ENCODE data around the gene TRAPPC3.

The TRAPPC3 gene

GRCh38 chr1:36100376-36100775, 48.9 kb downstream of the TRAPPC3 start:
- H3K9me3 ChIP-seq (ENCODE audit: control insufficient read depth, low read length): no peaks in the 10 kb centered on the region
- no peaks in the 10 kb centered on the region for H3K4me1 ChIP-seq
- H3K79me2 ChIP-seq: no peaks in the 10 kb centered on the region
- no peak overlapping the region for H2AFZ ChIP-seq
- no peak overlapping the region for H3K4me3 ChIP-seq (ENCODE audit: low read depth, low read length)
- no peak for TF ChIP-seq CTCF (IDR thresholded peaks at IDR 0.05)
- H3K27me3 ChIP-seq (ENCODE audit: control insufficient read depth, insufficient read depth, low read length): no peaks in the 10 kb centered on the region
- no peak overlapping the region for H3K4me2 ChIP-seq (ENCODE audit: low read length)
- H3K27ac ChIP-seq: no peak overlapping the region
- no peaks in the 10 kb centered on the region for H3K36me3 ChIP-seq (ENCODE audit: control insufficient read depth, insufficient read depth, low read length)
- H3K9ac ChIP-seq: no peak overlapping the region

GRCh38 chr1:36099681-36100341, 49.5 kb downstream of the TRAPPC3 start:
- Histone ChIP-seq H3K4me1 (no peaks in the 10 kb centered on the region), H3K9ac (no peak overlapping the region), H3K79me2 (no peaks in the 10 kb centered on the region), H3K4me3 (ENCODE audit: low read depth, low read length) (no peak overlapping the region), H3K9me3 (ENCODE audit: control insufficient read depth, low read length) (no peaks in the 10 kb centered on the region), H3K27me3 (ENCODE audit: control insufficient read depth, insufficient read depth, low read length) (no peaks in the 10 kb centered on the region), H3K4me2 (ENCODE audit: low read length) (peak overlapping the region; percentile 31), H3K36me3 (ENCODE audit: control insufficient read depth, insufficient read depth, low read length) (no peaks in the 10 kb centered on the region), H3K27ac (no peak overlapping the region), H2AFZ (peak overlapping the region; percentile 38)
- TF ChIP-seq CTCF (IDR thresholded peaks at IDR 0.05): peak; percentile 70

GRCh38 chr1:36098650-36099365, 50.5 kb downstream of the TRAPPC3 start:
- TF ChIP-seq CTCF (IDR thresholded peaks at IDR 0.05): no peak

GRCh38 chr1:36097693-36098585, 51.3 kb downstream of the TRAPPC3 start:
- H3K36me3 ChIP-seq (ENCODE audit: control insufficient read depth, insufficient read depth, low read length): no peaks in the 10 kb centered on the region
- H3K4me1 ChIP-seq: no peaks in the 10 kb centered on the region
- H3K79me2 ChIP-seq: no peaks in the 10 kb centered on the region
- no peak overlapping the region for H3K4me3 ChIP-seq (ENCODE audit: low read depth, low read length)
- no peak overlapping the region for H3K27ac ChIP-seq
- H3K9ac ChIP-seq: no peak overlapping the region
- no peak overlapping the region for H2AFZ ChIP-seq
- no peak for TF ChIP-seq CTCF (IDR thresholded peaks at IDR 0.05)
- no peaks in the 10 kb centered on the region for H3K27me3 ChIP-seq (ENCODE audit: control insufficient read depth, insufficient read depth, low read length)
- H3K4me2 ChIP-seq (ENCODE audit: low read length): no peak overlapping the region
- H3K9me3 ChIP-seq (ENCODE audit: control insufficient read depth, low read length): no peaks in the 10 kb centered on the region

More at GRCh38 chr1:36098650-36099365, 50.5 kb downstream of the TRAPPC3 start:
- Histone ChIP-seq H3K9ac (no peak overlapping the region), H3K36me3 (ENCODE audit: control insufficient read depth, insufficient read depth, low read length) (no peaks in the 10 kb centered on the region), H3K4me1 (no peaks in the 10 kb centered on the region), H2AFZ (no peak overlapping the region), H3K4me3 (ENCODE audit: low read depth, low read length) (no peak overlapping the region), H3K27ac (no peak overlapping the region), H3K4me2 (ENCODE audit: low read length) (no peak overlapping the region), H3K9me3 (ENCODE audit: control insufficient read depth, low read length) (no peaks in the 10 kb centered on the region), H3K27me3 (ENCODE audit: control insufficient read depth, insufficient read depth, low read length) (no peaks in the 10 kb centered on the region), H3K79me2 (no peaks in the 10 kb centered on the region)
